Measurements from ENCODE around the gene PGAM1.
A peak's percentile ranks its signal among the peaks of the same experiment; 100 is the strongest.

PGAM1 gene

GRCh38 chr10:97407211-97407951 lies 18.6 kb upstream of the PGAM1 start:
- no peaks in the 10 kb centered on the region for H3K9me2 ChIP-seq (replicated peaks; ENCODE audit: insufficient read depth, low read length)

GRCh38 chr10:97407952-97408248 lies 18.1 kb upstream of the PGAM1 start:
- no peak for DNase-seq
- peak overlapping the region; percentile 27; the same call in 1 of the 2 replicates for H3K27ac ChIP-seq (ENCODE audit: low read length)
- peak overlapping the region; percentile 39; the same call in 1 of the 2 replicates for H3K4me3 ChIP-seq (ENCODE audit: low read length)
- TF ChIP-seq EZH2phosphoT487 (IDR thresholded peaks at IDR 0.05; ENCODE audit: low read length) (no peak), EZH2 (optimal IDR thresholded peaks at IDR 0.05; ENCODE audit: low read depth, low read length) (no peak)
- TF ChIP-seq, protein P1, sequence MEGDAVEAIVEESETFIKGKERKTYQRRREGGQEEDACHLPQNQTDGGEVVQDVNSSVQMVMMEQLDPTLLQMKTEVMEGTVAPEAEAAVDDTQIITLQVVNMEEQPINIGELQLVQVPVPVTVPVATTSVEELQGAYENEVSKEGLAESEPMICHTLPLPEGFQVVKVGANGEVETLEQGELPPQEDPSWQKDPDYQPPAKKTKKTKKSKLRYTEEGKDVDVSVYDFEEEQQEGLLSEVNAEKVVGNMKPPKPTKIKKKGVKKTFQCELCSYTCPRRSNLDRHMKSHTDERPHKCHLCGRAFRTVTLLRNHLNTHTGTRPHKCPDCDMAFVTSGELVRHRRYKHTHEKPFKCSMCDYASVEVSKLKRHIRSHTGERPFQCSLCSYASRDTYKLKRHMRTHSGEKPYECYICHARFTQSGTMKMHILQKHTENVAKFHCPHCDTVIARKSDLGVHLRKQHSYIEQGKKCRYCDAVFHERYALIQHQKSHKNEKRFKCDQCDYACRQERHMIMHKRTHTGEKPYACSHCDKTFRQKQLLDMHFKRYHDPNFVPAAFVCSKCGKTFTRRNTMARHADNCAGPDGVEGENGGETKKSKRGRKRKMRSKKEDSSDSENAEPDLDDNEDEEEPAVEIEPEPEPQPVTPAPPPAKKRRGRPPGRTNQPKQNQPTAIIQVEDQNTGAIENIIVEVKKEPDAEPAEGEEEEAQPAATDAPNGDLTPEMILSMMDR (IDR thresholded peaks at IDR 0.05; ENCODE audit: low read length), result no peak
- H3K4me2 ChIP-seq (ENCODE audit: low read depth, low read length), result peak overlapping the region; percentile 77
- peaks cover 10% of the 10 kb centered on the region for H3K4me1 ChIP-seq (ENCODE audit: low read length)
- H3K9ac ChIP-seq (ENCODE audit: low read length), result 0 out of 2 replicates have a peak overlapping the region, but pooled peaks have one; percentile 19
- no peaks in the 10 kb centered on the region for H3K27me3 ChIP-seq (replicated peaks; ENCODE audit: insufficient read depth, low read length)
- H3K9me3 ChIP-seq (replicated peaks; ENCODE audit: insufficient read depth, low read length), result no peaks in the 10 kb centered on the region
- H4K20me1 ChIP-seq (ENCODE audit: insufficient read depth, low read length), result no peaks in the 10 kb centered on the region
- H3F3A ChIP-seq (ENCODE audit: insufficient read depth, low read length), result peaks cover 16% of the 10 kb centered on the region
- H3K36me3 ChIP-seq (replicated peaks; ENCODE audit: insufficient read depth, low read length), result no peaks in the 10 kb centered on the region
- no peaks in the 10 kb centered on the region for H3K79me2 ChIP-seq (ENCODE audit: low read length)
- no peaks in the 10 kb centered on the region for H3K9me2 ChIP-seq (replicated peaks; ENCODE audit: insufficient read depth, low read length)
- H2AFZ ChIP-seq (ENCODE audit: low read length), result peak overlapping the region; percentile 85

More at GRCh38 chr10:97407211-97407951, 18.6 kb upstream of the PGAM1 start:
- Histone ChIP-seq H3K9ac (ENCODE audit: low read length) (peak overlapping the region; percentile 19; the same call in 1 of the 2 replicates), H2AFZ (ENCODE audit: low read length) (peak overlapping the region; percentile 85), H3K27me3 (replicated peaks; ENCODE audit: insufficient read depth, low read length) (no peaks in the 10 kb centered on the region), H3K9me3 (replicated peaks; ENCODE audit: insufficient read depth, low read length) (no peaks in the 10 kb centered on the region), H3F3A (ENCODE audit: insufficient read depth, low read length) (peaks cover 10% of the 10 kb centered on the region), H3K4me3 (ENCODE audit: low read length) (peak overlapping the region; percentile 39; the same call in 1 of the 2 replicates), H3K4me1 (ENCODE audit: low read length) (peaks cover 5% of the 10 kb centered on the region), H4K20me1 (ENCODE audit: insufficient read depth, low read length) (no peaks in the 10 kb centered on the region), H3K36me3 (replicated peaks; ENCODE audit: insufficient read depth, low read length) (no peaks in the 10 kb centered on the region), H3K4me2 (ENCODE audit: low read depth, low read length) (peak overlapping the region; percentile 77), H3K27ac (ENCODE audit: low read length) (peak overlapping the region; percentile 27; the same call in 1 of the 2 replicates), H3K79me2 (ENCODE audit: low read length) (no peaks in the 10 kb centered on the region)
- peak; percentile 87 for DNase-seq
- TF ChIP-seq, protein P1 (IDR thresholded peaks at IDR 0.05; ENCODE audit: low read length), result peak; percentile 83
- no peak for TF ChIP-seq EZH2phosphoT487 (IDR thresholded peaks at IDR 0.05; ENCODE audit: low read length)

GRCh38 chr10:97408496-97408992 lies 17.4 kb upstream of the PGAM1 start:
- Histone ChIP-seq H3K9me2 (replicated peaks; ENCODE audit: insufficient read depth, low read length) (no peaks in the 10 kb centered on the region), H3K9me3 (replicated peaks; ENCODE audit: insufficient read depth, low read length) (no peaks in the 10 kb centered on the region), H3K36me3 (replicated peaks; ENCODE audit: insufficient read depth, low read length) (no peaks in the 10 kb centered on the region), H3K4me1 (ENCODE audit: low read length) (peaks cover 16% of the 10 kb centered on the region), H3K9ac (ENCODE audit: low read length) (no peak overlapping the region), H3K79me2 (ENCODE audit: low read length) (no peaks in the 10 kb centered on the region), H4K20me1 (ENCODE audit: insufficient read depth, low read length) (no peaks in the 10 kb centered on the region), H3K4me3 (ENCODE audit: low read length) (no peak overlapping the region), H3F3A (ENCODE audit: insufficient read depth, low read length) (peaks cover 22% of the 10 kb centered on the region), H3K27ac (ENCODE audit: low read length) (no peak overlapping the region), H2AFZ (ENCODE audit: low read length) (no peak overlapping the region), H3K4me2 (ENCODE audit: low read depth, low read length) (no peak overlapping the region), H3K27me3 (replicated peaks; ENCODE audit: insufficient read depth, low read length) (no peaks in the 10 kb centered on the region)
- DNase-seq, result no peak
- no peak for TF ChIP-seq EZH2 (optimal IDR thresholded peaks at IDR 0.05; ENCODE audit: low read depth, low read length)

GRCh38 chr10:97411406-97411805 lies 14.6 kb upstream of the PGAM1 start:
- no peak overlapping the region for H3K27ac ChIP-seq (ENCODE audit: low read length)
- no peak for DNase-seq
- no peaks in the 10 kb centered on the region for H3K9me3 ChIP-seq (replicated peaks; ENCODE audit: insufficient read depth, low read length)
- H3K9me2 ChIP-seq (replicated peaks; ENCODE audit: insufficient read depth, low read length), result no peaks in the 10 kb centered on the region
- TF ChIP-seq, protein P1 (IDR thresholded peaks at IDR 0.05; ENCODE audit: low read length), result no peak
- TF ChIP-seq EZH2phosphoT487 (IDR thresholded peaks at IDR 0.05; ENCODE audit: low read length), result no peak
- TF ChIP-seq EZH2 (optimal IDR thresholded peaks at IDR 0.05; ENCODE audit: low read depth, low read length), result no peak
- no peaks in the 10 kb centered on the region for H3K27me3 ChIP-seq (replicated peaks; ENCODE audit: insufficient read depth, low read length)
- H3K4me2 ChIP-seq (ENCODE audit: low read depth, low read length), result no peak overlapping the region
- H3K4me1 ChIP-seq (ENCODE audit: low read length), result peaks cover 24% of the 10 kb centered on the region
- H3K79me2 ChIP-seq (ENCODE audit: low read length), result no peaks in the 10 kb centered on the region
- H4K20me1 ChIP-seq (ENCODE audit: insufficient read depth, low read length), result no peaks in the 10 kb centered on the region
- no peak overlapping the region for H2AFZ ChIP-seq (ENCODE audit: low read length)
- no peak overlapping the region for H3K4me3 ChIP-seq (ENCODE audit: low read length)
- peaks cover 29% of the 10 kb centered on the region for H3F3A ChIP-seq (ENCODE audit: insufficient read depth, low read length)
- H3K36me3 ChIP-seq (replicated peaks; ENCODE audit: insufficient read depth, low read length), result no peaks in the 10 kb centered on the region
- H3K9ac ChIP-seq (ENCODE audit: low read length), result no peak overlapping the region
